Hematopoietic multipotent progenitor cell treated with erythropoietin and hydrocortisone succinate and interleukin-3 and kit ligand, for 6 days (in vitro differentiated cells): Measurements from ENCODE around the gene MYLK.
"Not testable (repeated sequence)": the region's sequence is repeated elsewhere in the genome, so short reads cannot be mapped to it uniquely, and the experiment has no call there.

Source experiments
- DNase-seq: peaks from one replicate; pipeline ENCODE4 v3.0.0-alpha.2; 2015

MYLK gene

GRCh38 chr3:123884203-123884831 lies at the start of gene MYLK:
TSS of gene MYLK (minus strand) at chr3:123884332. CDS start at chr3:123793841, 90,491 bp downstream.
- DNase-seq, result peak; percentile 66

DNA sequence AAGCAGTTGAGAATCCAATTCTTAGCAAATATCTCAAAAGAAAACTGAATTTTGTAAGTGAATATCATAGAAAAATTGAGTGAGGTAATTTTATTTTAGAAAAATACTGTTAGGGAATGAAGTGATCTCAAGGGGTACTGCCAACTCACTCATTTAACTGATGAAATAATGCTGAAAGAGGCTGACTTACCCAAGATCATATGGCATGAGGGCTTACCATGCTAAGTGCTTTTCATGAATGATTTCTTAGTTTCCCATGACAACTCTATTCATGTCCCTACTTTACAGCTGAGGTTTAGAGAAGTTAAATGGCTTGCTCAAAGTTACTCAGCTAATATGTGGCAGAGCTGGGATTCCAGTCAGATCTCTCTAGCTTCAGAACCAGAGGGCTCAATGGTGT lies 46.3 kb upstream of the MYLK start:
- no peak for DNase-seq

- DNase-seq, result no peak
These were observed 45.2 kb upstream of the MYLK start for GRCh38 chr3:123929325-123929724.

DNA sequence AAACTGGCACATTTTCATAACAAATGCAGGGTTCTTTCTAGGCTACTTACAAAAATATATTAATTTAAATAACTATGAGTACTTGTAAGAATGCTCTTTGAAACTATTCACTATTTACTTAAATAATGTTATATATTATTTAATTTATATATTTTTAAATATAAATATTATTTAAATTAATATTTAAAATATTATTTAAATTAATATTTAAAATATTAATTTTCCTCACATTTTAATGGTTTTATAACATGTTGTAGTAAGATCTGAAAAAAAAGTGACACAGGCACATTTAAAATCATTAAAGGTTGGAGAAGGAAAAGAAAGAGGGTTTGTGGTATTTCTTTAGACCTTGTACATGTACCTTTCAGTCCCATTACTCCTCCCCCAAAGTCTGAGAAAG lies 42.3 kb upstream of the MYLK start:
- DNase-seq, result no peak

GRCh38 chr3:123920868-123921267 lies 36.7 kb upstream of the MYLK start:
- no peak for DNase-seq

- DNase-seq, result no peak
These were observed 36.3 kb upstream of the MYLK start for GRCh38 chr3:123920383-123920782.

DNA sequence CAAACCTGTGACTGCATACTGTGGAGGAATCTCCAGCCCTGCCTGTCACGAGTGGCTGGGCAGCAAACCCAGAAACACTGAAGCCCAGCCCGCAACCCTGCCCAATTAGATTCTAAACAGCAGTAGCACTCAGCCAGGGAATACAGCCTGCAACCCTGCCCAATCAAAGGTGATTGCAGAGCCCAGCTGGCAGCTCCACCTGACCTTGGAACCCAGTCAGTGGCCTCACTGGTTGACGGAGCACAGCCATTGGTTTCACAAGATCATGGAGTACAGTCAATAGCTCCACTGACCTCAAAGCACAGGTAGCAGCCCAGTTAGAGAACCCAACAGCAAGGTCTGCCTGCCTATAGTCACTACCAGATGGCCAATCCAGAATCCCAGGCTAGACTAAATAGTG lies 35.2 kb upstream of the MYLK start:
- no peak for DNase-seq

DNA sequence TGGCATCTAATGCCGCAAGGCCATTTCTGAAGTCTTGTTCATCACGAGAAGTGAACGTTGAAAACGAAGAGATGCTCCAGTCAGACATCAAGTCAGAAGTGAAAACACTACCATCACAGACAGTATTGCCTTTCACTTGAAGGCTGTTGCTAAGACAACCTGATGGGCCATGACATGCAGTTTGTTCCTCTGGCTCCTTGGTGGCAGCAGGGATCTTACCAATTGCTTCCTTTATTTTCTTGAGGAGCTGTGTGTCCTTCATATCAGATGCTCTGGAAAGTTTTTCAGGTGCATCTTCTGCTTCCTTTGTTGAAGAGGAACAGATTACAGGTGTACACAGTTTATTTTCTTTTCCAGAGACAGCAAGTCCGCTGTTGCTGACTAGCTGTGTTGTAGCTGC lies 30.7 kb upstream of the MYLK start:
- DNase-seq, result no peak

- no peak for DNase-seq
These were observed 25.7 kb upstream of the MYLK start for GRCh38 chr3:123909785-123910184.

GRCh38 chr3:123907720-123908119 lies 23.6 kb upstream of the MYLK start:
- no peak for DNase-seq

DNA sequence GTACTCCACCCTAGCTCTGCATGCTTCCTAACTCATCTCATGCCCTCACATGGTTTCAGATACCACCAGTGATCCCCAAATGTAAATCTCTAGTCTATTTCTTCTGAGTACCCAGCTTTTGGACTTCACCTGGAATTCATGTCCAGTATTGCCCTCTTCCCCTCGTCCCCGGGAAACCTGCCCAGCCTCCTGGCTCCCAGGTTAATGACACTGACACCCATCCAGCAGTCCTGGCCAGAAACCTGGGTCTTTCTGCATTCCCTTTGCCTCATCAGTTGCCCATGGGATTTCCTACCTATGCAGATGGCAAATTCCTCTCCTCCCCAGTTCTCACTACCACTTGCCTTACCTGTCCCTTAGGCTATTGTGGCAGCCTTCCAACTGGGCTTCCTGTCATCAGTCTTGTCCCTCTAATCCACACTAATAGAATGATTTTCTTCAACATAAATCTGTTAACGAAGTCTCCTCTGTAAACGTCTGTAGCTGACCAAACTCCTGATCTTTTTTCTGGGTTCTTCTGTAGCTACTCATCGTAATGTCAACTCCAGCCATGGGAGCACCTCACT lies 15.3 kb upstream of the MYLK start:
- no peak for DNase-seq

- DNase-seq, result no peak
These were observed 8.9 kb upstream of the MYLK start for GRCh38 chr3:123893012-123893411.

- no peak for DNase-seq
These were observed 8.1 kb upstream of the MYLK start for GRCh38 chr3:123892195-123892594.

GRCh38 chr3:123890991-123891390 lies 6.9 kb upstream of the MYLK start:
- DNase-seq, result not testable (repeated sequence)

DNA sequence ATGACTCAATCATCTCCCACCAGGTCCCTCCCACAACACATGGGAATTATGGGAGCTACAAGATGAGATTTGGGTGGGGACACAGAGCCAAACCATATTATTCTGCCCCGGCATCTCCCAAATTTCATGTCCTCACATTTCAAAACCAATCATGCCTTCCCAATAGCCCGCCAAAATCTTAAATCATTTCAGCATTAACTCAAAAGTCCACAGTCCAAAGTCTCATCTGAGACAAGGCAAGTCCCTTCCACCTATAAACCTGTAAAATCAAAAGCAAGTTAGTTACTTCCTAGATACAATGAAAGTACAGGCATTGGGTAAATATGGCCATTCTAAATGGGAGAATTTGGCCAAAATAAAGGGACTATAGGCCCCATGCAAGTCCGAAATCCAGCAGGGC lies 6.0 kb upstream of the MYLK start:
- not testable (repeated sequence) for DNase-seq

- DNase-seq, result no peak
These were observed 861 bp upstream of the MYLK start for GRCh38 chr3:123884993-123885392.

DNA sequence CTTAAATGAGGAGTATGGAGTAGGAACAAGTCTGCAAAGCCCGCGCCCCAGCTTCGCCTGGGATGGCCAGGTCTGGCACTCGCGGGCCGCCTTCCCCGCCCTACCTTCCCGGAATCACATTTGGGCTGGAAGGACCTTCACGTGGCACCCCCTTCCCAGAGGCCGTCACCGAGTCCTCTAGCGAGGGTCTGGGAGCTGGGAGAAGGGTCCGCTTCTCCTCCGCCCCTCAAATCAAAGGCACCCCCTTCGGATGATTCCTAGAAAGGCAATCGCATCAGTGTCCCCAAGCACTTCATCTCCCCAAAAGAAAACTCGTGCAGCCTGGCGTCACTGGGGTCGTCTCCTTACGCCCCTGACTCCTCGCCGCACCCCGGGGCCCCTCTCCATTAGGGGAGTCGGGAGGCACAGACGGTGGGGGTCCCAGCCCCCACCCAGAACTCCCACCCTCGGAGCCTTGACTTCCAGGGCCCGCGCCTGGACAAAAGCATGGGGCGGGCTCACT lies 380 bp downstream of the MYLK start:
- no peak for DNase-seq

- DNase-seq, result no peak
These were observed 1.0 kb downstream of the MYLK start for GRCh38 chr3:123883111-123883510.

DNA sequence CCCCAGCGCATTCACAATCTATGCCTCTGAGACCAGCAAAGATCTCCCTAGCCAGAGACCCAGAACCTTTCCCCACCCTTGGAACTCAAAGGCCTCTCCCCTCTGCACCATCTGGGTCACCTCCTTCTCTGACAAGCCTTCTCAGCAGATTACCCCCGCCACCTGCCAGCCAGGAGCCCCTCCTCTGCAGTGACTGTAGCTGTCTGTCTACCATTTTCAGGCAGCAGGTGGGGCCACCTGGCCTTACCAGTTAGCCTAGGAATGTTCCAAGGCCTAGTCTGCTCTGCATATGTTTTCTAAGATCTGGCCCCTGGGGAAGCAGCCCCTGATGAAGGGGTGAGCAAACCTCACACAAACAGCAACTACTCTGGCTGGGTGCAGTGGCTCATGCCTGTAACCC lies 2.4 kb downstream of the MYLK start:
- no peak for DNase-seq

GRCh38 chr3:123880998-123881561 lies 3.1 kb downstream of the MYLK start:
- peak; percentile 32 for DNase-seq

GRCh38 chr3:123878807-123879206 lies 5.3 kb downstream of the MYLK start:
- no peak for DNase-seq

GRCh38 chr3:123877965-123878364 lies 6.2 kb downstream of the MYLK start:
- no peak for DNase-seq

GRCh38 chr3:123877466-123877865 lies 6.7 kb downstream of the MYLK start:
- DNase-seq, result no peak

- DNase-seq, result peak; percentile 23
These were observed 7.3 kb downstream of the MYLK start for GRCh38 chr3:123876858-123877257.

GRCh38 chr3:123872621-123873020 lies 11.5 kb downstream of the MYLK start:
- no peak for DNase-seq
